ENCODE data around the gene WDR35.

WDR35 gene

DNA sequence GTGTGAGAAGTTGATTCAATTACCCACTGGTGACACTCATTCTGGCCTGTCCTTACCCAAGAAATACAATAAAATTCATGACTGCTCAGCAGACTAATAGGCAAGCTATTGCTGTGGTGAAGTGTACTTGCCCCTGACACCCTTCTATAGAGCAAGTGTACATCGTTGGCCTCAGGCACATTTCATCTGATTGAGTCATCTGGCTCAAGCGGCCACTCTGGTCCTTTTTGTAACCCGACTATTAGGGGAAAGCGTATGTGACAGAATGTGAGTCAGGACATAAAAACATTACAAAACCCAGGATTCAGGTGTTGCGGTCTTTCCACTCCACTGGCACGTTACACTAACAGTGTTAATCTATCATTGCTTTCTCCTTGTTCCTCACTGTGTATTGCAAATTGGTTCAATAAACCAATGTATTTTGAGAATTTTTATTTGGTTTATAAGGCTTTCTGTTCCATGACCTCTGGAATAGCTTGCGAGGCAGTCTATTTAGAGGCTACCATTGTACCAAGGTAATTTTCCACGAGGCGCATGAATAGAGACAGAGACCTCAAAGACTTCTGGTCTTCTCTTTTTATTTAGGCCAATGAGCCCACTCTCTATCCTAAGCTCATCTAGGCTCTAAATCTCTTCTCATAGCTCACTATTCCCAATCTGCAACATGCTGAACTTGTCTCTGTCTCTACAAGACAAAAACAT lies 77.9 kb downstream of the WDR35 start:
- TF ChIP-seq, protein P1, sequence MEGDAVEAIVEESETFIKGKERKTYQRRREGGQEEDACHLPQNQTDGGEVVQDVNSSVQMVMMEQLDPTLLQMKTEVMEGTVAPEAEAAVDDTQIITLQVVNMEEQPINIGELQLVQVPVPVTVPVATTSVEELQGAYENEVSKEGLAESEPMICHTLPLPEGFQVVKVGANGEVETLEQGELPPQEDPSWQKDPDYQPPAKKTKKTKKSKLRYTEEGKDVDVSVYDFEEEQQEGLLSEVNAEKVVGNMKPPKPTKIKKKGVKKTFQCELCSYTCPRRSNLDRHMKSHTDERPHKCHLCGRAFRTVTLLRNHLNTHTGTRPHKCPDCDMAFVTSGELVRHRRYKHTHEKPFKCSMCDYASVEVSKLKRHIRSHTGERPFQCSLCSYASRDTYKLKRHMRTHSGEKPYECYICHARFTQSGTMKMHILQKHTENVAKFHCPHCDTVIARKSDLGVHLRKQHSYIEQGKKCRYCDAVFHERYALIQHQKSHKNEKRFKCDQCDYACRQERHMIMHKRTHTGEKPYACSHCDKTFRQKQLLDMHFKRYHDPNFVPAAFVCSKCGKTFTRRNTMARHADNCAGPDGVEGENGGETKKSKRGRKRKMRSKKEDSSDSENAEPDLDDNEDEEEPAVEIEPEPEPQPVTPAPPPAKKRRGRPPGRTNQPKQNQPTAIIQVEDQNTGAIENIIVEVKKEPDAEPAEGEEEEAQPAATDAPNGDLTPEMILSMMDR (IDR thresholded peaks at IDR 0.05; ENCODE audit: low read depth, low read length, missing control alignments) = no peak
- no peak for DNase-seq (ENCODE audit: low read depth)
- no peak overlapping the region for H3K4me3 ChIP-seq (ENCODE audit: low read depth, low read length)

DNA sequence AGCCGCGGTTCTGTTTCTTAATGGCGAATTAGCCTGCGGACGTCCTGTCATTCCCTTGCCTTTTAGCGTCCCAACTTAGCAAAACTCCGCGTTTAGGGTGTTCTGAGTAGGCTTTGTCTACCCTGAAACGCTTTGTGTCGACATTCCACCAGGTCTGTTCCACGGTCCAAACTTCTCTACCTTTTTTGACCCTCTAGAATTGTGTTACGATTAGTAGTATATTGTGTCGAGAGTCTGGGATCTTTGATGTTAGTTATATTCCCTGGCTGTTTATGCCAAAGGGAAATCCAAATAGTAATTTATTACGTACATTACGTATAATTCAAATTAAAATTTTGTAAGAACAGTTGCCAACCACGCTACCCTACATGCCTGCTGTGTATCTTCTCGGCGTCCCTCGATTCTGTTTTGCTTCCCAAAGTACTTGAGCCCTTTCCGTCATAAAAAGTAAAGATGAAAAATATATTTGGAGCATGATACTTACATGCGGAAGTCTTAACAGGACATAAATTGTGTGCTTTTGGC lies 87.6 kb downstream of the WDR35 start:
- TF ChIP-seq, protein P1 (IDR thresholded peaks at IDR 0.05; ENCODE audit: low read depth, low read length, missing control alignments) = no peak
- no peak for DNase-seq (ENCODE audit: low read depth)
- H3K4me3 ChIP-seq (ENCODE audit: low read depth, low read length) = peak overlapping the region; percentile 90

DNA sequence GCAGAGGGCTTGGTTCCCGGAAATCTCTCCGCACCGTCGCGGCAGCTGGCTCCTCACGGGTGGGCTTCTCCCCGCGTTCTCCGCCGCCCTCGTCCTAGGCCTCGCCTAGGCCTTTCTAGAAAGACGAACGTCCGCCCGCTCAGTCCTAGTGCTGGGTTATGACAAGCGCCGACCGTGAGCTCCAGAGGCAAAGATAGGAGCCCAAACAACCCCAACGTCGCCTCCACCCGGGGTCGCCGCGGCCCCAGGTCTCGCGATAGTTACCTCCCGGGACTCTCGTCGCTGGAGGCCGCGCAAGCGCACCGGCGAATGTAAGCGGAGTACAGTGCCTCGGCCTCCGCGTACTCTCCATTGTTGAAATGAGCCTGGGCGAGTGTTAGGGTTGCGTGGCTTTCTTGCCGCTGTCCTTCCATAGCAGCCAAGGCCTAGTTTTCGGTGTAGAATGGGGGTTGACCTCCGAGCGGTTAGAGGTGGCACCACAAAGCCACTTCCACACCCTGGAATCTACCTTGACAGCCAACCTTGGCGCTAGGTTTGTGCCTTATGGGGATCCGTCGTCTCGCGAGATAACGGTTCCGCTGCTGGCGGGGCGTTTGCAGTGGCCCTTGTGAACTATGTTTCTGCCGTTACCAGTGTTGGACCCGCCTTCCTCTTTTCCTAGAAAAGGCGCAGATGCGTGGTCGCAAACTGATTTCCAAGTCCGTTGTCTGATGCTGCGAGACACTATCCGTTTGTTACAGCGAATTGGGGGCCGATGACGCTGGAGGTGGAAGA lies 88.3 kb downstream of the WDR35 start, which contains the start of gene TTC32:
Gene TTC32, minus strand, starts transcription at position 542 of the 774 bp plus-strand sequence. Its CDS starts 129 bp downstream, at position 413.
- peak within 1 kb of the TSS; percentile 90 for H3K4me3 ChIP-seq (ENCODE audit: low read depth, low read length)
- DNase-seq (ENCODE audit: low read depth) = peak; percentile 86
- TF ChIP-seq, protein P1 (IDR thresholded peaks at IDR 0.05; ENCODE audit: low read depth, low read length, missing control alignments) = no peak

DNA sequence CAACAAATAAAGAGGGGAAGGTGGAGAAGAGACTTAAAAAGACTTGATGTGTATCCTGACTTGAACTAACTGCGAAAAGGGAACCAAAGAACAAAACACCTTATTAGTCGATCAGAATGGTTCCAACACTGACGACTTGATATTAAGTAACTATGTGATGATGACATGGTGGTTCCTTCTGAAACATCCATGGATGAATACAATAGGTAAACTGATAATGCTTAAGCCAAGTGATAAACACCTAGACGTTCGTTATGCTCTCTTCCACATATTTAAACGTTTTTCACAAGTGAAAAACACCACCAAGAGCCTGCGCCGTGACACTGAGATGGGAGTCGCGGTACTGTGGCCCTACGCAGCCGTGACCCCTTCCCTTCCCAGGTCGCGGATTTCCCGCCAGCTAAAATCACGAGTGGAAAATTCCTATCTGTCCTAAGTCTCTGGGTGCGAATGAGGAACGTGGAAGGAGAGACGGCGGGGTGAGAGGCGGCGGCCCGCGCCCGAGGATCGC lies 88.9 kb downstream of the WDR35 start:
- peak overlapping the region; percentile 90 for H3K4me3 ChIP-seq (ENCODE audit: low read depth, low read length)
- TF ChIP-seq, protein P1 (IDR thresholded peaks at IDR 0.05; ENCODE audit: low read depth, low read length, missing control alignments) = no peak
- DNase-seq (ENCODE audit: low read depth) = no peak

DNA sequence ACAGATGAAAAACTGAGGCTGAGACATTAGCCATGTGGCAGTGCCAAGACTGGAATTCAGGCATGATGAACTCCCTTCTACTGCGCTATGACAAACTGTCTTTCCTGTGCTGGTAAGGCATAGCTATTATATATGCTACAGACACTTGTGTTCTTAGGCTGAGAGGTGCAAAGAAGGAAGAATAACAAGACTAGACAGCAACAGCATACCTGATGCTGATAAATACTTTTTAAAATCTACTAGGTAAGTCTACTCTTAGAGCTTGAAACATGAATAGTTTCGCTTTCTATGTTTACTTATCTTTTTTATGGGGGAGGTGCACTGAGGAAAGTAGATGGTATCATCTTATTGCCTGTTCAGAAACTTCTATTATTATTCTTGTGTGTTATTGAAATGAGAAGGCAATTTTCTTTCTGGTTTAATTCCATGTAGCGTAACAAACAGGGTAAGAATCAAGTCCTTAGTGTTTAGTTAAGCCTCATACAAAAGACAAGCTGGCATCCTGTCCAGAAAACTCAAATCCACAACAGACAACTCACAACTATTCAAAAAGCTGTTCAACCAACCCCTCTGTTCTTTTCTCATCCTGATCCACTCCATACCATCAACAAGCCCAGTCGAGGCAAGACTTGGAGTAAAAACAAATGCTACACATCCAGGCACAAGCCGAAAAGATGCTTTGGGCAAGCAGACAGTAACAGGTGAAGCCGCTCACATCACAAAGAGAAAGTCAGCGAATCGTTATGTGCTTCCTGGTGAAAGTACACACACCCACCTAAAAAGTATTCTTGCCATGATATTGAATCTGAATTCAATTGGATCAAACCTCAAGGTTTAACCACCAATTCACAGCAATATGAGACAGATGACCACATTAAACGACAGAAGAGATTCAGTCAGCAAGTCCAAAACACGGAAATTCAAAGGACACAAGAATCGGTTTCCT lies 89.6 kb downstream of the WDR35 start:
- peak overlapping the region; percentile 90 for H3K4me3 ChIP-seq (ENCODE audit: low read depth, low read length)
- TF ChIP-seq, protein P1 (IDR thresholded peaks at IDR 0.05; ENCODE audit: low read depth, low read length, missing control alignments) = no peak
- no peak for DNase-seq (ENCODE audit: low read depth)
